DOHH2 (cell line): ENCODE results near the gene MMS22L.

Experiments used
- H3F3A ChIP-seq: fragments of 200-600 bp; sonication (generic), shearing (Covaris generic); 2 replicates; pipeline ENCODE4 v1.6.0; 2016; ENCODE audit warnings: antibody characterized with exemption, mild to moderate bottlenecking; ENCODE audit not compliant: control insufficient read depth, insufficient read depth
- H3K27ac ChIP-seq: fragments of 200-600 bp; sonication (generic); 2 replicates; pipeline ENCODE4 v1.5.1; 2014; ENCODE audit warnings: low read depth, mild to moderate bottlenecking, low read length, moderate library complexity
- H3K27me3 ChIP-seq: fragments of 200-600 bp; sonication (generic); 2 replicates; pipeline ENCODE4 v1.6.1; 2014; ENCODE audit warnings: mild to moderate bottlenecking, low read length, mixed read lengths; ENCODE audit not compliant: control insufficient read depth
- H3K36me3 ChIP-seq: fragments of 200-600 bp; sonication (generic); 2 replicates; pipeline ENCODE4 v1.6.1; 2014; ENCODE audit warnings: mild to moderate bottlenecking, low read length, moderate library complexity, mixed read lengths; ENCODE audit not compliant: control insufficient read depth
- H3K4me1 ChIP-seq: fragments of 200-600 bp; sonication (generic); 2 replicates; pipeline ENCODE4 v1.6.1; 2014; ENCODE audit warnings: mild to moderate bottlenecking, low read length, mixed read lengths; ENCODE audit not compliant: control insufficient read depth
- H3K4me2 ChIP-seq: fragments of 200-600 bp; sonication (generic); 2 replicates; pipeline ENCODE4 v1.6.0; 2014; ENCODE audit warnings: mild to moderate bottlenecking, low read length, moderate library complexity
- H3K4me3 ChIP-seq: fragments of 200-600 bp; sonication (generic); 2 replicates; pipeline ENCODE4 v1.5.1; 2014; ENCODE audit warnings: mild to moderate bottlenecking, low read length, mixed read lengths
- H3K79me2 ChIP-seq: fragments of 200-600 bp; sonication (generic); 2 replicates; pipeline ENCODE4 v1.6.1; 2014; ENCODE audit warnings: mild to moderate bottlenecking, low read length, mixed read lengths; ENCODE audit not compliant: control insufficient read depth
- H3K9me2 ChIP-seq: fragments of 200-600 bp; sonication (generic); replicated peaks from 2 replicates; pipeline ENCODE4 v1.6.1; 2014; ENCODE audit warnings: mild to moderate bottlenecking, low read length, mixed read lengths; ENCODE audit not compliant: control insufficient read depth
- H3K9me3 ChIP-seq: fragments of 200-600 bp; sonication (generic); 2 replicates; pipeline ENCODE4 v1.6.1; 2014; ENCODE audit warnings: antibody characterized with exemption, low read length, mixed read lengths; ENCODE audit not compliant: control insufficient read depth, insufficient read depth
- H4K20me1 ChIP-seq: fragments of 200-600 bp; sonication (generic); 2 replicates; pipeline ENCODE4 v1.6.0; 2014; ENCODE audit warnings: low read depth, mild to moderate bottlenecking, antibody characterized with exemption, low read length, moderate library complexity; ENCODE audit not compliant: control insufficient read depth, insufficient read depth
- CTCF ChIP-seq: fragments of 200-600 bp; sonication (generic); IDR thresholded peaks from one replicate; pipeline ENCODE4 v1.5.1; 2014; ENCODE audit warnings: antibody characterized with exemption, mild to moderate bottlenecking, low read depth, low read length; ENCODE audit not compliant: poor library complexity, severe bottlenecking
- EZH2phosphoT487 ChIP-seq: fragments of 200-600 bp; sonication (generic); IDR thresholded peaks from 2 replicates; pipeline ENCODE4 v1.6.1; 2017; ENCODE audit warnings: borderline replicate concordance, mild to moderate bottlenecking, antibody characterized with exemption, low read length, moderate library complexity, mixed read lengths

The MMS22L gene

GRCh38 chr6:97293198-97293696, 10.2 kb upstream of the MMS22L start:
- H3K4me3 ChIP-seq: no peak overlapping the region
- H3K9me3 ChIP-seq: peaks cover 4% of the 10 kb centered on the region; the same call in 1 of the 2 replicates
- 0 out of 2 replicates have a peak, but pooled peaks cover 7% of the 10 kb centered on the region for H3K27me3 ChIP-seq
- no peaks in the 10 kb centered on the region for H3K4me1 ChIP-seq
- H3K27ac ChIP-seq: no peak overlapping the region
- H3K9me2 ChIP-seq: no peaks in the 10 kb centered on the region
- TF ChIP-seq CTCF: no peak
- TF ChIP-seq EZH2phosphoT487: no peak
- H3K79me2 ChIP-seq: no peaks in the 10 kb centered on the region
- no peaks in the 10 kb centered on the region for H3F3A ChIP-seq
- H4K20me1 ChIP-seq: no peaks in the 10 kb centered on the region
- no peak overlapping the region for H3K4me2 ChIP-seq
- no peaks in the 10 kb centered on the region for H3K36me3 ChIP-seq

GRCh38 chr6:97292671-97293070, 9.7 kb upstream of the MMS22L start:
- H3F3A ChIP-seq: no peaks in the 10 kb centered on the region
- H3K27me3 ChIP-seq: 0 out of 2 replicates have a peak, but pooled peaks cover 7% of the 10 kb centered on the region
- H3K79me2 ChIP-seq: no peaks in the 10 kb centered on the region
- no peaks in the 10 kb centered on the region for H4K20me1 ChIP-seq
- H3K9me3 ChIP-seq: peaks cover 4% of the 10 kb centered on the region; the same call in 1 of the 2 replicates
- H3K4me1 ChIP-seq: no peaks in the 10 kb centered on the region
- no peak overlapping the region for H3K27ac ChIP-seq
- H3K4me2 ChIP-seq: no peak overlapping the region
- TF ChIP-seq CTCF: no peak
- TF ChIP-seq EZH2phosphoT487: no peak
- H3K9me2 ChIP-seq: no peaks in the 10 kb centered on the region
- no peak overlapping the region for H3K4me3 ChIP-seq
- H3K36me3 ChIP-seq: no peaks in the 10 kb centered on the region

GRCh38 chr6:97291896-97292295, 8.9 kb upstream of the MMS22L start:
- no peak overlapping the region for H3K4me3 ChIP-seq
- H3K9me3 ChIP-seq: peaks cover 4% of the 10 kb centered on the region; the same call in 1 of the 2 replicates
- TF ChIP-seq EZH2phosphoT487 (no peak), CTCF (no peak)
- no peaks in the 10 kb centered on the region for H3K9me2 ChIP-seq
- H3K4me1 ChIP-seq: no peaks in the 10 kb centered on the region
- no peak overlapping the region for H3K27ac ChIP-seq
- H4K20me1 ChIP-seq: no peaks in the 10 kb centered on the region
- 0 out of 2 replicates have a peak, but pooled peaks cover 7% of the 10 kb centered on the region for H3K27me3 ChIP-seq
- H3K36me3 ChIP-seq: no peaks in the 10 kb centered on the region
- no peaks in the 10 kb centered on the region for H3K79me2 ChIP-seq
- H3F3A ChIP-seq: no peaks in the 10 kb centered on the region
- no peak overlapping the region for H3K4me2 ChIP-seq
